Sigmoid colon (tissue), 7 donors: Measurements from ENCODE around the gene DAB2. TPM values are rescaled to one million over a fixed set of nuclear protein-coding genes. Genes with fewer than 3 reads are reported as not detected.

Experiments used
- DNase-seq: peaks from one replicate; pipeline ENCODE4 v3.0.0-alpha.2; 2019
- H3K27ac ChIP-seq, 4 donors: fragments of 200-600 bp; sonication (generic); one replicate each; pipeline ENCODE4 v1.5.1; 2016 to 2019; ENCODE audit warnings: mild to moderate bottlenecking in 1 of 4
- H3K27me3 ChIP-seq, 3 donors: fragments of 200-600 bp; sonication (generic); one replicate each; pipeline ENCODE4 v1.5.1; 2019; ENCODE audit warnings: mild to moderate bottlenecking in 1 of 3
- H3K36me3 ChIP-seq, 4 donors: fragments of 200-600 bp; sonication (generic); one replicate each; pipeline ENCODE4 v1.5.1; 2016 to 2019
- H3K4me1 ChIP-seq, 4 donors: fragments of 200-600 bp; sonication (generic); one replicate each; pipeline ENCODE4 v1.5.1; 2017 to 2019
- H3K4me3 ChIP-seq, 4 donors: fragments of 200-600 bp; sonication (generic); one replicate each; pipeline ENCODE4 v1.5.1; 2017 to 2019; ENCODE audit warnings: mild to moderate bottlenecking in 2 of 4, moderate library complexity in 1 of 4
- H3K9me3 ChIP-seq, 4 donors: fragments of 200-600 bp in 3 of 4; sonication (generic) in 3 of 4; one replicate each; pipeline versions ENCODE4 v1.5.1 to v1.6.1; 2013 to 2019
- CTCF ChIP-seq, 4 experiments: fragments of 450-650 bp in 3 of 4; fragments of 200-600 bp in 1 of 4; IDR thresholded peaks; one replicate each; pipeline ENCODE4 v1.5.1; 2016 to 2019; ENCODE audit warnings: antibody characterized with exemption in 4 of 4, mild to moderate bottlenecking in 3 of 4, moderate library complexity in 2 of 4
- EP300 ChIP-seq, 4 donors: sonication (generic); formaldehyde crosslinking; IDR thresholded peaks; one replicate each; pipeline ENCODE4 v1.6.1; 2017; ENCODE audit warnings: antibody characterized with exemption in 4 of 4
- POLR2A ChIP-seq, 2 donors: fragments of 450-650 bp; IDR thresholded peaks; one replicate each; pipeline ENCODE4 v1.6.1; 2016; ENCODE audit warnings: antibody characterized with exemption in 2 of 2, mild to moderate bottlenecking in 2 of 2, moderate library complexity in 2 of 2
- POLR2AphosphoS5 ChIP-seq, 4 donors: sonication (generic); formaldehyde crosslinking; IDR thresholded peaks; one replicate each; pipeline ENCODE4 v1.6.1; 2017; ENCODE audit warnings: antibody characterized with exemption in 4 of 4
- WGBS, 2 donors: extraction: QIAGEN DNeasy Blood & Tissue Kit; methylation state at CpG; one replicate each; pipeline ENCODE4 v1.1.7; 2013; 5-methylcytosine and 5-hydroxymethylcytosine counted together
- intact Hi-C: fragments of 100-400 bp; cut with DNase I; formaldehyde crosslinking; loops from one replicate; pipeline ENCODE4 v1.15.1; 2023
- polyA plus RNA-seq, 3 donors: library from polyadenylated mRNA; stranded (reverse); fragments of 200-250 nt; gene quantifications; one replicate each; pipeline ENCODE4 v1.2.3, GENCODE V29; 2013
- total RNA-seq, 4 donors: library from RNA; depleted of rRNA; stranded (reverse); fragments of >200 nt; gene quantifications; one replicate each; pipeline ENCODE4 v1.1.0, GENCODE V29; 2016
- donor health status: healthy with polysubstance abuse.
- donor health status: Bipolar disorder and iron deficiency.
- donor health status: healthy.

Gene DAB2
- total and polyA plus RNA-seq, 7 donors: 17.9 to 74.1 (median 55.0) TPM

- no peak for DNase-seq
- TF ChIP-seq POLR2AphosphoS5 (IDR thresholded peaks at IDR 0.05) (no peak), POLR2A (IDR thresholded peaks at IDR 0.05) (no peak), EP300 (IDR thresholded peaks at IDR 0.05) (no peak), CTCF (IDR thresholded peaks at IDR 0.05) (no peak)
- H3K36me3 ChIP-seq: peaks cover 0 to 72% (median 12%) of the 10 kb centered on the region in 4 donors
- no peaks in the 10 kb centered on the region for H3K9me3 ChIP-seq
- H3K4me3 ChIP-seq: no peak overlapping the region
- intact Hi-C loops: no loop called here
- H3K27me3 ChIP-seq: no peaks in the 10 kb centered on the region
- no peak overlapping the region for H3K27ac ChIP-seq
- H3K4me1 ChIP-seq: no peaks in the 10 kb centered on the region
- WGBS, 2 donors: 77 to 83% methylated on average over 1 of the region's 1 CpG
Observed at GRCh38 chr5:39384271-39384670, 40.5 kb downstream of the DAB2 start.

- peaks cover 0 to 52% (median 17%) of the 10 kb centered on the region in 4 donors for H3K36me3 ChIP-seq
- no peaks in the 10 kb centered on the region for H3K9me3 ChIP-seq
- no peak for DNase-seq
- no peak overlapping the region for H3K4me3 ChIP-seq
- H3K27ac ChIP-seq: no peak overlapping the region
- intact Hi-C loops: no loop called here
- WGBS, 2 donors: 90 to 91% methylated on average over 3 of the region's 3 CpGs
- H3K27me3 ChIP-seq: no peaks in the 10 kb centered on the region
- peaks cover 0 to 2% (median 0%) of the 10 kb centered on the region in 4 donors for H3K4me1 ChIP-seq
- no peak for TF ChIP-seq CTCF (IDR thresholded peaks at IDR 0.05)
Observed at GRCh38 chr5:39381376-39381775, 43.4 kb downstream of the DAB2 start.

GRCh38 chr5:39379693-39380092 is 45.1 kb downstream of the DAB2 start:
- no peaks in the 10 kb centered on the region for H3K27me3 ChIP-seq
- no peak overlapping the region for H3K27ac ChIP-seq
- no peak for TF ChIP-seq EP300 (IDR thresholded peaks at IDR 0.05)
- TF ChIP-seq POLR2A (IDR thresholded peaks at IDR 0.05): no peak
- TF ChIP-seq POLR2AphosphoS5 (IDR thresholded peaks at IDR 0.05): no peak
- TF ChIP-seq CTCF (IDR thresholded peaks at IDR 0.05): no peak
- peaks cover 0 to 68% (median 25%) of the 10 kb centered on the region in 4 donors for H3K36me3 ChIP-seq
- no peaks in the 10 kb centered on the region for H3K9me3 ChIP-seq
- WGBS, 2 donors: 81% methylated on average over 3 of the region's 3 CpGs
- no peak overlapping the region for H3K4me3 ChIP-seq
- intact Hi-C loops: loop anchor here (5.0 to 10.0 kb wide), 3 partner anchors 48 to 188 kb away; partner anchors contain the start of gene FYB1
- no peak for DNase-seq
- H3K4me1 ChIP-seq: peaks cover 0 to 3% (median 0%) of the 10 kb centered on the region in 4 donors

- intact Hi-C loops: loop anchor here (5.0 to 10.0 kb wide), 3 partner anchors 50 to 190 kb away; partner anchors contain the start of gene FYB1
- no peaks in the 10 kb centered on the region for H3K27me3 ChIP-seq
- peaks cover 0 to 3% (median 0%) of the 10 kb centered on the region in 4 donors for H3K4me1 ChIP-seq
- H3K9me3 ChIP-seq: no peaks in the 10 kb centered on the region
- H3K4me3 ChIP-seq: no peak overlapping the region
- no peak for DNase-seq
- 46 to 65% methylated on average over 2 of the region's 2 CpGs for WGBS, 2 donors
- TF ChIP-seq EP300 (IDR thresholded peaks at IDR 0.05): no peak
- TF ChIP-seq POLR2AphosphoS5 (IDR thresholded peaks at IDR 0.05): no peak
- TF ChIP-seq POLR2A (IDR thresholded peaks at IDR 0.05): no peak
- TF ChIP-seq CTCF (IDR thresholded peaks at IDR 0.05): no peak
- H3K27ac ChIP-seq: no peak overlapping the region
- peaks cover 0 to 76% (median 27%) of the 10 kb centered on the region in 4 donors for H3K36me3 ChIP-seq
Observed at GRCh38 chr5:39377613-39378012, 47.2 kb downstream of the DAB2 start.

- intact Hi-C loops: loop anchor here (1.0 to 10.0 kb wide), 4 partner anchors 51 to 191 kb away; partner anchors contain the start of gene FYB1
- H3K36me3 ChIP-seq: peaks cover 0 to 76% (median 25%) of the 10 kb centered on the region in 4 donors
- peaks cover 0 to 3% (median 0%) of the 10 kb centered on the region in 4 donors for H3K4me1 ChIP-seq
- 29 to 64% methylated on average over 3 of the region's 3 CpGs for WGBS, 2 donors
- TF ChIP-seq CTCF (IDR thresholded peaks at IDR 0.05): peak; percentile 47 to 81 (median 70)
- TF ChIP-seq POLR2A (IDR thresholded peaks at IDR 0.05): no peak
- no peak overlapping the region for H3K27ac ChIP-seq
- no peak overlapping the region for H3K4me3 ChIP-seq
- H3K9me3 ChIP-seq: no peaks in the 10 kb centered on the region
- no peaks in the 10 kb centered on the region for H3K27me3 ChIP-seq
- no peak for DNase-seq
Observed at GRCh38 chr5:39376293-39376714, 48.5 kb downstream of the DAB2 start.
